K562 (cell line): ENCODE measurements around the gene CELF6. TPM values are rescaled to one million over a fixed set of nuclear protein-coding genes. Genes with fewer than 3 reads are reported as not detected.

ENCODE experiments used
- BCOR ChIP-seq: fragments of 450-650 bp; IDR thresholded peaks from 2 replicates; pipeline ENCODE4 v1.6.1; 2016
- HNRNPLL ChIP-seq: fragments of 200-400 bp; formaldehyde crosslinking; IDR thresholded peaks from 2 replicates; pipeline ENCODE4 v1.6.1; 2017; ENCODE audit warnings: low read length, low read depth, mild to moderate bottlenecking; ENCODE audit not compliant: poor library complexity, severe bottlenecking
- JUN ChIP-seq, 2 experiments: sonication (generic) in 1 of 2; formaldehyde crosslinking in 1 of 2; IDR thresholded peaks; 2 replicates each; pipeline versions ENCODE4 v1.6.1 to v1.8.0; 2012 to 2022; ENCODE audit warnings: borderline replicate concordance in 2 of 2, mild to moderate bottlenecking in 2 of 2, improper control_type of control experiment in 1 of 2, low read depth in 1 of 2, low read length in 1 of 2, missing genetic modification reagents in 1 of 2
- NONO ChIP-seq, 2 experiments: fragments of 200-400 bp in 1 of 2; fragments of 450-650 bp in 1 of 2; formaldehyde crosslinking in 1 of 2; IDR thresholded peaks; 2 replicates each; pipeline ENCODE4 v1.6.1; 2017; ENCODE audit warnings: low read depth in 2 of 2, mild to moderate bottlenecking in 2 of 2, moderate library complexity in 2 of 2, low read length in 1 of 2
- SMAD4 ChIP-seq: fragments of 250-450 bp; sonication (Bioruptor Pico); conservative IDR thresholded peaks from 2 replicates; pipeline ENCODE4 v1.8.0; 2021; ENCODE audit warnings: inconsistent platforms, mild to moderate bottlenecking, moderate library complexity
- SOX6 ChIP-seq: fragments of 450-650 bp; IDR thresholded peaks from 2 replicates; pipeline ENCODE4 v1.6.1; 2014; ENCODE audit warnings: mild to moderate bottlenecking
- SP2 ChIP-seq: IDR thresholded peaks from 2 replicates; pipeline ENCODE4 v1.6.1; 2011; ENCODE audit warnings: mild to moderate bottlenecking, low read depth, low read length, moderate library complexity; ENCODE audit not compliant: poor library complexity, severe bottlenecking; ENCODE audit errors: extremely low read depth
- ZNF311 ChIP-seq: fragments of 250-450 bp; sonication (Bioruptor Pico); IDR thresholded peaks from 2 replicates; pipeline ENCODE4 v1.4.0; 2020; ENCODE audit warnings: mild to moderate bottlenecking, moderate library complexity
- polyA plus RNA-seq, 8 experiments: library from polyadenylated mRNA; depleted of rRNA in 4 of 8; stranded (reverse) in 5 of 8; unstranded in 3 of 8; fragments of >200 nt; fragmentation: Nextera tagmentation in 2 of 8; fragmentation: Illumina TruSeq in 1 of 8; extraction: Ambion mirVana in 2 of 8; extraction: Trizol in 1 of 8; gene quantifications; 2 replicates each; pipeline versions ENCODE4 v1.2.1 to v1.2.3, GENCODE V29; 2011 to 2014; ENCODE audit warnings: inconsistent platforms in 1 of 8, missing spikeins in 1 of 8
- total RNA-seq, 7 experiments: library from RNA; depleted of rRNA in 6 of 7; stranded (reverse); fragments of >200 nt in 6 of 7; fragmentation: Illumina TruSeq in 2 of 7; extraction: Trizol in 2 of 7; gene quantifications; 2 replicates each; pipeline versions ENCODE4 v1.2.1 to v1.2.3, GENCODE V29; 2011 to 2021; ENCODE audit warnings: low replicate concordance in 1 of 7
- TF ChIP-seq, protein P1 (sequence below): fragments of 450-650 bp; IDR thresholded peaks from 2 replicates; pipeline ENCODE4 v1.6.1; 2016; ENCODE audit warnings: mild to moderate bottlenecking
- TF ChIP-seq, protein P2 (sequence below): fragments of 250-450 bp; sonication (Bioruptor Pico); IDR thresholded peaks from 2 replicates; pipeline ENCODE4 v1.9.0; 2021; ENCODE audit warnings: mild to moderate bottlenecking, inconsistent platforms
- TF ChIP-seq, protein P3 (sequence below): fragments of 200-800 bp; sonication (Bioruptor generic); IDR thresholded peaks from 2 replicates; pipeline ENCODE4 v1.6.1; 2017; ENCODE audit warnings: missing genetic modification characterization, missing compliant biosample characterization
- TF ChIP-seq, protein P4 (sequence below), 2 experiments: fragments of 450-650 bp in 1 of 2; sonication (generic) in 1 of 2; formaldehyde crosslinking in 1 of 2; IDR thresholded peaks in 1 of 2; conservative IDR thresholded peaks in 1 of 2; 2 replicates each; pipeline versions ENCODE4 v1.6.1 to v1.8.1; 2016 to 2023; ENCODE audit warnings: mild to moderate bottlenecking in 2 of 2, moderate library complexity in 2 of 2, inconsistent platforms in 1 of 2, missing genetic modification reagents in 1 of 2
- TF ChIP-seq, protein P5 (sequence below), 2 experiments: IDR thresholded peaks in 1 of 2; conservative IDR thresholded peaks in 1 of 2; 2 replicates each; pipeline ENCODE4 v1.6.1; 2016; ENCODE audit warnings: low read depth in 2 of 2, mild to moderate bottlenecking in 1 of 2, missing compliant biosample characterization in 1 of 2, missing genetic modification characterization in 1 of 2, moderate library complexity in 1 of 2

Gene CELF6
- total and polyA plus RNA-seq, 9 of the 15 experiments (the other 6 are each of a cell fraction or from before 2014, with no cell fraction given) = 0.01 to 0.11 TPM; not detected in 7

DNA sequence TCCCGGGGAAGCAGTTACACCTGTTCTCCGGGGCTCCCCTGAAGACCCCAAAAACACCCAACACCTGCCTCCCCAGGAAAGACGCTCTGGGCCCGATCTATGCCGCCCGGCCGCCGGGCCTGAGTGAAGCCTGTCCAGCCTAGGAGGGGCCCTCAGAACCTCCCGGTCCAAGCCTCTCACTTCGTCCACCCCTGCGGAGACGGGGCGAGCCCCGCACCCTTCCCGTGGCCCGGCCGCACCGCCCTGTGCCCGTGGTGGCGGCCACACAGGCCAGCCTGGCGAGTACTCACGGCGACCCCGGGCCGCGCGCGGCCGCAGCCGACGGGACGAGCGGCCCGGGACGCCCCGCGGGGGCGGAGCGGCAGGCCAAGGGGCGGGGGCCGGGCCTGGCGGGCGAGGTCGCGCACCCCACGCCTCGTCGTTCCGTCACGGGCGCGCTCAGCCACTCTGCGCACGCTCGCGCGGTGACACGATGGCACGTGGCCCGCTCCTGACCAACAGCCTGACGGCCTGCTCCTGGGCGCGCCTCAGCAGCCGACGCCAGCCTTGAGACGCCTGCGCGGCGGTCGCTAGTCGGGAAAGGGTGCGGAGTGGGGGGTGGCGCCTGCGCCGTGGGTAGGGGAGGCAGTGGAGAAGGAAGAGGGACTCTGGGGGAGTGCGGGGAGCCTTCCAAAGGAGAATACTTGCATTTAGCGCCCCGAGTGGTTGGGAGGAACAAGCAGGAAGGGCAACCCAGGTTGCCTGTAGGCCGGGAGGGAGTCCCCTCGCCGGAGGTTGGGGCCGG, 47.6 kb downstream of the CELF6 start, which contains the start of gene PARP6 (continued):
- TF ChIP-seq, protein P1, sequence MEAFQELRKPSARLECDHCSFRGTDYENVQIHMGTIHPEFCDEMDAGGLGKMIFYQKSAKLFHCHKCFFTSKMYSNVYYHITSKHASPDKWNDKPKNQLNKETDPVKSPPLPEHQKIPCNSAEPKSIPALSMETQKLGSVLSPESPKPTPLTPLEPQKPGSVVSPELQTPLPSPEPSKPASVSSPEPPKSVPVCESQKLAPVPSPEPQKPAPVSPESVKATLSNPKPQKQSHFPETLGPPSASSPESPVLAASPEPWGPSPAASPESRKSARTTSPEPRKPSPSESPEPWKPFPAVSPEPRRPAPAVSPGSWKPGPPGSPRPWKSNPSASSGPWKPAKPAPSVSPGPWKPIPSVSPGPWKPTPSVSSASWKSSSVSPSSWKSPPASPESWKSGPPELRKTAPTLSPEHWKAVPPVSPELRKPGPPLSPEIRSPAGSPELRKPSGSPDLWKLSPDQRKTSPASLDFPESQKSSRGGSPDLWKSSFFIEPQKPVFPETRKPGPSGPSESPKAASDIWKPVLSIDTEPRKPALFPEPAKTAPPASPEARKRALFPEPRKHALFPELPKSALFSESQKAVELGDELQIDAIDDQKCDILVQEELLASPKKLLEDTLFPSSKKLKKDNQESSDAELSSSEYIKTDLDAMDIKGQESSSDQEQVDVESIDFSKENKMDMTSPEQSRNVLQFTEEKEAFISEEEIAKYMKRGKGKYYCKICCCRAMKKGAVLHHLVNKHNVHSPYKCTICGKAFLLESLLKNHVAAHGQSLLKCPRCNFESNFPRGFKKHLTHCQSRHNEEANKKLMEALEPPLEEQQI = peak; percentile 67; the same call in 1 of the 2 replicates
- TF ChIP-seq NONO (IDR thresholded peaks at IDR 0.05; ENCODE audit: low read depth in 2 of 2, low read length in 1 of 2) (peak; percentile 11 to 74; a peak in 3 of 4 replicates), JUN (IDR thresholded peaks at IDR 0.05; ENCODE audit: borderline replicate concordance, low read depth, low read length) (peak; percentile 80), JUN (CRISPR knock-in tag; IDR thresholded peaks at IDR 0.05; ENCODE audit: borderline replicate concordance) (no peak), ZNF311 (CRISPR knock-in tag) (no peak), HNRNPLL (peak; percentile 74), SP2 (peak; percentile 59), SOX6 (0 out of 2 replicates have a peak, but pooled peaks have one; percentile 39), SMAD4 (CRISPR knock-in tag) (0 out of 2 replicates have a peak, but pooled peaks have one; percentile 53), BCOR (peak; percentile 24; the same call in 1 of the 2 replicates)
- TF ChIP-seq, protein P2, sequence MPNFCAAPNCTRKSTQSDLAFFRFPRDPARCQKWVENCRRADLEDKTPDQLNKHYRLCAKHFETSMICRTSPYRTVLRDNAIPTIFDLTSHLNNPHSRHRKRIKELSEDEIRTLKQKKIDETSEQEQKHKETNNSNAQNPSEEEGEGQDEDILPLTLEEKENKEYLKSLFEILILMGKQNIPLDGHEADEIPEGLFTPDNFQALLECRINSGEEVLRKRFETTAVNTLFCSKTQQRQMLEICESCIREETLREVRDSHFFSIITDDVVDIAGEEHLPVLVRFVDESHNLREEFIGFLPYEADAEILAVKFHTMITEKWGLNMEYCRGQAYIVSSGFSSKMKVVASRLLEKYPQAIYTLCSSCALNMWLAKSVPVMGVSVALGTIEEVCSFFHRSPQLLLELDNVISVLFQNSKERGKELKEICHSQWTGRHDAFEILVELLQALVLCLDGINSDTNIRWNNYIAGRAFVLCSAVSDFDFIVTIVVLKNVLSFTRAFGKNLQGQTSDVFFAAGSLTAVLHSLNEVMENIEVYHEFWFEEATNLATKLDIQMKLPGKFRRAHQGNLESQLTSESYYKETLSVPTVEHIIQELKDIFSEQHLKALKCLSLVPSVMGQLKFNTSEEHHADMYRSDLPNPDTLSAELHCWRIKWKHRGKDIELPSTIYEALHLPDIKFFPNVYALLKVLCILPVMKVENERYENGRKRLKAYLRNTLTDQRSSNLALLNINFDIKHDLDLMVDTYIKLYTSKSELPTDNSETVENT (CRISPR knock-in tag) = peak; percentile 98
- TF ChIP-seq, protein P3, sequence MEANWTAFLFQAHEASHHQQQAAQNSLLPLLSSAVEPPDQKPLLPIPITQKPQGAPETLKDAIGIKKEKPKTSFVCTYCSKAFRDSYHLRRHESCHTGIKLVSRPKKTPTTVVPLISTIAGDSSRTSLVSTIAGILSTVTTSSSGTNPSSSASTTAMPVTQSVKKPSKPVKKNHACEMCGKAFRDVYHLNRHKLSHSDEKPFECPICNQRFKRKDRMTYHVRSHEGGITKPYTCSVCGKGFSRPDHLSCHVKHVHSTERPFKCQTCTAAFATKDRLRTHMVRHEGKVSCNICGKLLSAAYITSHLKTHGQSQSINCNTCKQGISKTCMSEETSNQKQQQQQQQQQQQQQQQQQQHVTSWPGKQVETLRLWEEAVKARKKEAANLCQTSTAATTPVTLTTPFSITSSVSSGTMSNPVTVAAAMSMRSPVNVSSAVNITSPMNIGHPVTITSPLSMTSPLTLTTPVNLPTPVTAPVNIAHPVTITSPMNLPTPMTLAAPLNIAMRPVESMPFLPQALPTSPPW = peak; percentile 93
- TF ChIP-seq, protein P4, sequence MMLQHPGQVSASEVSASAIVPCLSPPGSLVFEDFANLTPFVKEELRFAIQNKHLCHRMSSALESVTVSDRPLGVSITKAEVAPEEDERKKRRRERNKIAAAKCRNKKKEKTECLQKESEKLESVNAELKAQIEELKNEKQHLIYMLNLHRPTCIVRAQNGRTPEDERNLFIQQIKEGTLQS (IDR thresholded peaks at IDR 0.05) = no peak
- TF ChIP-seq, protein P4 (CRISPR knock-in tag; conservative IDR thresholded peaks at IDR 0.05) = no peak
- TF ChIP-seq, protein P5, sequence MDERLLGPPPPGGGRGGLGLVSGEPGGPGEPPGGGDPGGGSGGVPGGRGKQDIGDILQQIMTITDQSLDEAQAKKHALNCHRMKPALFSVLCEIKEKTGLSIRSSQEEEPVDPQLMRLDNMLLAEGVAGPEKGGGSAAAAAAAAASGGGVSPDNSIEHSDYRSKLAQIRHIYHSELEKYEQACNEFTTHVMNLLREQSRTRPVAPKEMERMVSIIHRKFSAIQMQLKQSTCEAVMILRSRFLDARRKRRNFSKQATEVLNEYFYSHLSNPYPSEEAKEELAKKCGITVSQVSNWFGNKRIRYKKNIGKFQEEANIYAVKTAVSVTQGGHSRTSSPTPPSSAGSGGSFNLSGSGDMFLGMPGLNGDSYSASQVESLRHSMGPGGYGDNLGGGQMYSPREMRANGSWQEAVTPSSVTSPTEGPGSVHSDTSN (CRISPR knock-in tag; IDR thresholded peaks at IDR 0.05; ENCODE audit: low read depth) = no peak
- TF ChIP-seq, protein P5 (tag; conservative IDR thresholded peaks at IDR 0.05; ENCODE audit: low read depth) = no peak
